Esophagus muscularis mucosa (tissue), 3 donors: ENCODE data around the gene DMPK.

Experiments used
- POLR2A ChIP-seq: fragments of 450-650 bp; IDR thresholded peaks from one replicate; pipeline ENCODE4 v1.6.1; 2017; ENCODE audit warnings: antibody characterized with exemption, moderate library complexity, mild to moderate bottlenecking, low read depth
- POLR2AphosphoS5 ChIP-seq, 2 donors: sonication (generic); formaldehyde crosslinking; IDR thresholded peaks; one replicate each; pipeline ENCODE4 v1.6.1; 2017; ENCODE audit warnings: antibody characterized with exemption in 2 of 2
- TF ChIP-seq, protein P1 (sequence below), 3 experiments: fragments of 200-600 bp in 2 of 3; fragments of 450-650 bp in 1 of 3; sonication (generic) in 2 of 3; IDR thresholded peaks; one replicate each; pipeline ENCODE4 v1.5.1; 2017 to 2019; ENCODE audit warnings: antibody characterized with exemption in 3 of 3, mild to moderate bottlenecking in 2 of 3, moderate library complexity in 1 of 3

DNA sequence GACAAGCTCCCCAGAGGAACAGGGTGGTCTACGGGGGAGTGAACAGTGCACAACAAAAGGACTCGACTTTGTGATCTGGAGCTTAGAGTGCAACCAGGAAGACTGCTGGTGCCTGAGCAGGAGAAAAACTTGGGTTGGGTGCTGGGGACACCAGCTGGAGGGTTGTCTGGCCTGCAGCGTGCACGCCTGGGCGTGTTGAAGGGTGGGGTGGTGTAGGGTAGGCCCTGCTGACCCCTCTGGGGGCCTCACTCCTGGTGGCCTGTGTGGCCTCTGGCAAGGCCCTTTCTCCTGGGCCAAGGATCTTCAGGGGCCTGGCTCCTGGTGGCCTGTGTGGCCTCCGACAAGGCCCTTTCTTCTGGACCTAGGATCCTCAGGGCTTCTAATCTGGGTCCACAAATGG, 37.5 kb upstream of the DMPK start:
- TF ChIP-seq POLR2A (no peak), POLR2AphosphoS5 (IDR thresholded peaks at IDR 0.05) (no peak)
- TF ChIP-seq, protein P1, sequence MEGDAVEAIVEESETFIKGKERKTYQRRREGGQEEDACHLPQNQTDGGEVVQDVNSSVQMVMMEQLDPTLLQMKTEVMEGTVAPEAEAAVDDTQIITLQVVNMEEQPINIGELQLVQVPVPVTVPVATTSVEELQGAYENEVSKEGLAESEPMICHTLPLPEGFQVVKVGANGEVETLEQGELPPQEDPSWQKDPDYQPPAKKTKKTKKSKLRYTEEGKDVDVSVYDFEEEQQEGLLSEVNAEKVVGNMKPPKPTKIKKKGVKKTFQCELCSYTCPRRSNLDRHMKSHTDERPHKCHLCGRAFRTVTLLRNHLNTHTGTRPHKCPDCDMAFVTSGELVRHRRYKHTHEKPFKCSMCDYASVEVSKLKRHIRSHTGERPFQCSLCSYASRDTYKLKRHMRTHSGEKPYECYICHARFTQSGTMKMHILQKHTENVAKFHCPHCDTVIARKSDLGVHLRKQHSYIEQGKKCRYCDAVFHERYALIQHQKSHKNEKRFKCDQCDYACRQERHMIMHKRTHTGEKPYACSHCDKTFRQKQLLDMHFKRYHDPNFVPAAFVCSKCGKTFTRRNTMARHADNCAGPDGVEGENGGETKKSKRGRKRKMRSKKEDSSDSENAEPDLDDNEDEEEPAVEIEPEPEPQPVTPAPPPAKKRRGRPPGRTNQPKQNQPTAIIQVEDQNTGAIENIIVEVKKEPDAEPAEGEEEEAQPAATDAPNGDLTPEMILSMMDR (IDR thresholded peaks at IDR 0.05), result no peak
